DOHH2 (cell line): ENCODE data around the gene ARHGAP6.

Source experiments
- H3F3A ChIP-seq: fragments of 200-600 bp; sonication (generic), shearing (Covaris generic); 2 replicates; pipeline ENCODE4 v1.6.0; 2016; ENCODE audit warnings: antibody characterized with exemption, mild to moderate bottlenecking; ENCODE audit not compliant: control insufficient read depth, insufficient read depth
- H3K27ac ChIP-seq: fragments of 200-600 bp; sonication (generic); 2 replicates; pipeline ENCODE4 v1.5.1; 2014; ENCODE audit warnings: low read depth, mild to moderate bottlenecking, low read length, moderate library complexity
- H3K27me3 ChIP-seq: fragments of 200-600 bp; sonication (generic); 2 replicates; pipeline ENCODE4 v1.6.1; 2014; ENCODE audit warnings: mild to moderate bottlenecking, low read length, mixed read lengths; ENCODE audit not compliant: control insufficient read depth
- H3K36me3 ChIP-seq: fragments of 200-600 bp; sonication (generic); 2 replicates; pipeline ENCODE4 v1.6.1; 2014; ENCODE audit warnings: mild to moderate bottlenecking, low read length, moderate library complexity, mixed read lengths; ENCODE audit not compliant: control insufficient read depth
- H3K4me1 ChIP-seq: fragments of 200-600 bp; sonication (generic); 2 replicates; pipeline ENCODE4 v1.6.1; 2014; ENCODE audit warnings: mild to moderate bottlenecking, low read length, mixed read lengths; ENCODE audit not compliant: control insufficient read depth
- H3K4me2 ChIP-seq: fragments of 200-600 bp; sonication (generic); 2 replicates; pipeline ENCODE4 v1.6.0; 2014; ENCODE audit warnings: mild to moderate bottlenecking, low read length, moderate library complexity
- H3K4me3 ChIP-seq: fragments of 200-600 bp; sonication (generic); 2 replicates; pipeline ENCODE4 v1.5.1; 2014; ENCODE audit warnings: mild to moderate bottlenecking, low read length, mixed read lengths
- H3K79me2 ChIP-seq: fragments of 200-600 bp; sonication (generic); 2 replicates; pipeline ENCODE4 v1.6.1; 2014; ENCODE audit warnings: mild to moderate bottlenecking, low read length, mixed read lengths; ENCODE audit not compliant: control insufficient read depth
- H3K9me2 ChIP-seq: fragments of 200-600 bp; sonication (generic); replicated peaks from 2 replicates; pipeline ENCODE4 v1.6.1; 2014; ENCODE audit warnings: mild to moderate bottlenecking, low read length, mixed read lengths; ENCODE audit not compliant: control insufficient read depth
- H3K9me3 ChIP-seq: fragments of 200-600 bp; sonication (generic); 2 replicates; pipeline ENCODE4 v1.6.1; 2014; ENCODE audit warnings: antibody characterized with exemption, low read length, mixed read lengths; ENCODE audit not compliant: control insufficient read depth, insufficient read depth
- H4K20me1 ChIP-seq: fragments of 200-600 bp; sonication (generic); 2 replicates; pipeline ENCODE4 v1.6.0; 2014; ENCODE audit warnings: low read depth, mild to moderate bottlenecking, antibody characterized with exemption, low read length, moderate library complexity; ENCODE audit not compliant: control insufficient read depth, insufficient read depth
- CTCF ChIP-seq: fragments of 200-600 bp; sonication (generic); IDR thresholded peaks from one replicate; pipeline ENCODE4 v1.5.1; 2014; ENCODE audit warnings: antibody characterized with exemption, mild to moderate bottlenecking, low read depth, low read length; ENCODE audit not compliant: poor library complexity, severe bottlenecking
- EZH2phosphoT487 ChIP-seq: fragments of 200-600 bp; sonication (generic); IDR thresholded peaks from 2 replicates; pipeline ENCODE4 v1.6.1; 2017; ENCODE audit warnings: borderline replicate concordance, mild to moderate bottlenecking, antibody characterized with exemption, low read length, moderate library complexity, mixed read lengths

ARHGAP6 gene

GRCh38 chrX:11089802-11090201, 575.9 kb downstream of the ARHGAP6 start:
- TF ChIP-seq CTCF (no peak), EZH2phosphoT487 (no peak)
- no peak overlapping the region for H3K4me3 ChIP-seq
- no peak overlapping the region for H3K4me2 ChIP-seq
- no peak overlapping the region for H3K27ac ChIP-seq
- H4K20me1 ChIP-seq: no peaks in the 10 kb centered on the region
- no peaks in the 10 kb centered on the region for H3K9me2 ChIP-seq
- no peaks in the 10 kb centered on the region for H3K4me1 ChIP-seq
- H3K9me3 ChIP-seq: no peaks in the 10 kb centered on the region
- no peaks in the 10 kb centered on the region for H3K27me3 ChIP-seq
- no peaks in the 10 kb centered on the region for H3F3A ChIP-seq
- H3K79me2 ChIP-seq: no peaks in the 10 kb centered on the region
- H3K36me3 ChIP-seq: no peaks in the 10 kb centered on the region
